OCI-LY7 (cell line): ENCODE data around the gene WASF3.

Experiments
- CTCF ChIP-seq: fragments of 200-600 bp; sonication (generic); conservative IDR thresholded peaks from 2 replicates; pipeline ENCODE4 v1.5.1; 2014; ENCODE audit warnings: mild to moderate bottlenecking, antibody characterized with exemption, low read length, moderate library complexity, mixed read lengths
- EZH2phosphoT487 ChIP-seq: fragments of 200-600 bp; sonication (generic); IDR thresholded peaks from 2 replicates; pipeline ENCODE4 v1.6.1; 2018; ENCODE audit warnings: low read depth, borderline replicate concordance, mild to moderate bottlenecking, mixed run types, antibody characterized with exemption, low read length, moderate library complexity, mixed read lengths

- TF ChIP-seq CTCF (no peak), EZH2phosphoT487 (no peak)
These were observed 17.8 kb downstream of the WASF3 start for GRCh38 chr13:26575244-26575643.
